ENCODE data around the gene KPNA2.
"Not testable (repeated sequence)": the region's sequence is repeated elsewhere in the genome, so short reads cannot be mapped to it uniquely, and the experiment has no call there.

The KPNA2 gene

DNA sequence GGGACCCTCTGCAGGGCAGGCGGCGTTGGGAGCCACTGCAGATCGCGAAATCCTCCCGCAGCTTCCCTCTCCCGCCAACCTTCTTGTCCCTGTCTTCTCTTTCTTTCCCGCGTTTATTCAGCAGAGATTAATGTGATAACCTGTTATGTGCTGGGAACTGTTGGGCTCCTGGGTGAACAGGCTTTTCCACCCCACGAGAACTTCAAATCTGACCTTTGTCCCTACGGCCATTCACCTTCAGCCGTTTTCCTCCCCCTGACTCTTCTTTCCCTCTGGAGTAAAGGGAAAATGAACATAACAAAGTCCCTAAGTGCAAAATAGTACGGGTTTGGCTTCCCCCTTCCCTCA, 15.2 kb upstream of the KPNA2 start:
- DNase-seq: no peak

DNA sequence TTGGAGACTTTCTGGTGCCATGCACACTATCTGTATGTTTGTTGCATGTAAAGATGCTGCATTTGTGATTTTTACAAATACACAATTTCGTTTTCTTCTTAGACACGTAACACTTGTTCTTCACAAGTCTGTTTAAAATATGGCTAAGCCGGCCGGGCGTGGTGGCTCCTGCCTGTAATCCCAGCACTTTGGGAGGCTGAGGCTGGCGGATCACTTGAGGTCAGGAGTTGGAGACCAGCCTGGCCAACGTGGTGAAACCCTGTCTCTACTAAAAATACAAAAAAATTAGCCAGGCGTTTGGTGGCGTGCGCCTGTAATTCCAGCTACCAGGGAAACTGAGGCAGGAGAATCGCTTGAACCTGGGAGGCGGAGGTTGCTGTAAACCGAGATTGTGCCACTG, 14.7 kb upstream of the KPNA2 start:
- not testable (repeated sequence) for DNase-seq

DNA sequence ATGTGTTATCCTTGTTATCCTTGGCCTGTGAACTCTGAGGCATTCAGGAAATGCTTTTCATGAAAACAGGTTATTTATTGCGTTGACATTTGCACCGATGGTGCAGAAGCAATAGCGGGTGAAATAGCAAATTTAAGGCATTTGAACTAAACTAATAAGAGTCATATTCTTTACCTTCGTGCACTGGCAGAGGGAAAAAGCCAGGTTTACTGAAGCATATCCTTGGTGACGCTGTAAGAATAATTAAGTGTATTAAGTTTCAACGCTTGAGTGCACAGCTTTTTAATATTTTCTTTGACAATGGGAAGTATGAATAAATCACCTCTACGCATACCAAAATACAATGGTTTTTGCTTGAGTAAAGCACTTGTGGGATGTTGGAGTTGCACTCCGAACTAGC, 13.6 kb upstream of the KPNA2 start:
- no peak for DNase-seq

DNA sequence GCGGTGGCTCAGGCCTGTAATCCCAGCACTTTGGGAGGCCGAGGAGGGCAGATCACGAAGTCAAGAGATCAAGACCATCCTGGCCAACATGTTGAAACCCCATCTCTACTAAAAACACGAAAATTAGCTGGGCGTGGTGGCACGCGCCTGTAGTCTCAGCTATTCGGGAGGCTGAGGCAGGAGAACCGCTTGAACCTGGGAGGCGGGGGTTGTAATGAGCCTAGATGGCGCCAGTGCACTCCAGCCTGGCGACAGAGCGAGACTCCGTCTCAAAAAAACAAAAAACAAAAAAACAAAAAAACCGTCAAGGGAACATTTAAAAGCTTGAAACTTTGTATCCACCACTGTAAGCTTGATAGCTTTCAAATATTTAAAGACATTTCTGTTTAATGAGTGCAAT, 13.0 kb upstream of the KPNA2 start:
- DNase-seq: not testable (repeated sequence)

DNA sequence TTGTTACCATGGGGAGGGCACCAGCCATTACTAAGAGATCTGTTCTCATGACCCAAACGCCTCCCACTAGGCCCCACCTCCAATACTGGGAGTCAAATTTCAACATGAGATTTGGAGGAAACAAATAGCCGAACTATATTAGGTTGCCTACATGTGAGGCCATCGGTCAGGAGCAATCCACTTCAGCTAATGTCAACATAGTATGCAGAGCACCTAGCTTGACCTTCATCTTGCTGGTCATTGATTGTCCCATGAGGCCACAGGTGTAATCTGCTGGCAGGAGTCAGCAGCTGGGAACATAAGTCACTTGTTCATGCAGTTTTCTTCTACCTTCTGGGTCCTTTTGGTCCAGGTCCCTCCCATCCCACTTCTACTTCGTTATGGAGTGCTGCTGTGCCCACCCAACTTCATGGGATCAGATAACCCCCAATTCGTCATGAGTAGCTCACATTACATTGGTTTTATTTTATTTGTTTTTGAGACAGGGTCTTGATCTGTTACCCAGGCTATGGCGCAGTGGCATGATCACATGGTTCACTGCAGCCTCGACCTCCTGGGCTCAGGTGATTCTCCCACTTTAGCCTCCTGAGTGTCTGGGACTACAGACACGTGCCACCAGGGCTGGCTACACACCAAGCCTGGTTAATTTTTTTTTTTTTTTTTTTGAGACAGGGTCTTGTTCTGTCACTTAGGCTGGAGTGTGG, 5.9 kb upstream of the KPNA2 start:
- DNase-seq: no peak

DNA sequence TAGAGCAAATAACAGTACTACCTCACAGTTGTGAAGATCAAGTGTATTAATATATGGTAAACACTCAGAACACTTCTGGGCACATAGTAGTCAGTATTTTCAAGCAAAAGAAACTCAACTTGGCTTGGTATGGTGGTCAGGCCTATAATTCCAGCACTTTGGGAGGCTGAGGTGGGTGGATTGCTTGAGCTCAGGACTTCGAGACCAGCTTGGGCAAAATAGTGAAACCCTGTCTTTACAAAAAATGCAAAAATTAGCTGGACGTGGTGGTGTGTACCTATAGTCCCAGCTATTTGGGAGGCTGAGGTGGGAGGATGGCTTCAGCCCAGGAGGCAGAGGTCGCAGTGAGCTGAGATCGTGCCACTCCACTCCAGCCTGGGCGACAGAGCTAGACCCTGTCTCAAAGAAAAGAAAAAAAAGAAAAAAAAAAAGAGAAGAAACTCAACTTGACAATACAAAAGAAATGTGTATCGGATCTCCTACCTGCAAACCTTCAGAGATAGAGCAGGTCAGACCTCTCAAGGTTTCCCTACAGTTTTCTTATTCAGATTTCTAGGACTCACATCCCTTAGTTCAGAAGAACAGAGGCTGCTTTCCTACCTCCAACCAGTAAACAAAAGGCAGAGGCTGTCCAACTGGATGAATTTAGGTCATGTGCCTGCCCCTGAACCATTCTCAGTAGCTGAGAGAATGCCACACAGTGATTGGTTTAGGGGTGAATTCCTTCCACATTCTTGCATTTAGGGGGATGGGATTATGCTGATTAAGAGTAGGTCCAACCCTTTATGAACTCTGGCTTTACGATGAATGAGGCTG, 1.7 kb upstream of the KPNA2 start:
- no peak for DNase-seq

DNA sequence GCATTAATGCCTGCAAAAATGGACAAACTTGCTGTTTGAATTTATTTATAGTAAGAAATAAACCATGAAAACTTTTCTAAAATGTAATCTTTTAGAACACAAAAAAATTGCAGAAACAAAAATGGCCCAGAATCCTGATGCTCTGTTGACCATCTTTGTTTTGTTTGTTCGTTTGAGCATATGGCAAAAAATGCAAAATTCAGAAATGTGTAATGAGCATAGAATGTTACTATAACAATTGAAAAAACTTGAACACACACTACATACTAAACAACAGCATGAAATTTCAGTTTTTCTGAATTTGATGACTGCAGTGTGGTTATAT, 1.1 kb upstream of the KPNA2 start:
- DNase-seq: no peak

DNA sequence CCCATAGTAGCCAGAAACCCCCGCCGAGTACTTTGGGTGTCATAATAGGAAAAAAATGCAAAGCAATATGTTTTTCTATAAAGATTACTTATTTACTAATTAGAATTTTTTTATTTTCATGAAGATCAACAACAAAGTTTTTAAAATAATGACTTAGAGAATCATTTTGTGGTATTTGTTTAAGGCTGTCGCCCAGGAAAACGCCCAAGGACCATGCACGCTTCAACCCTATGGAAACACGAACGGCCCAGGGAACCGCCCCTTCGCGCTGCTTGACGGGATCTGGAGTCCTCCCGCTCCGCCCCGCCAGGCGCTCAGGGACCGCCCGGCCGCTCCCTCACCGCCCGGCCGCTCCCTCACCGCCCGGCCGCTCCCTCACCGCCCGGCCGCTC, 408 bp upstream of the KPNA2 start:
- DNase-seq: peak; percentile 93 to 95

DNA sequence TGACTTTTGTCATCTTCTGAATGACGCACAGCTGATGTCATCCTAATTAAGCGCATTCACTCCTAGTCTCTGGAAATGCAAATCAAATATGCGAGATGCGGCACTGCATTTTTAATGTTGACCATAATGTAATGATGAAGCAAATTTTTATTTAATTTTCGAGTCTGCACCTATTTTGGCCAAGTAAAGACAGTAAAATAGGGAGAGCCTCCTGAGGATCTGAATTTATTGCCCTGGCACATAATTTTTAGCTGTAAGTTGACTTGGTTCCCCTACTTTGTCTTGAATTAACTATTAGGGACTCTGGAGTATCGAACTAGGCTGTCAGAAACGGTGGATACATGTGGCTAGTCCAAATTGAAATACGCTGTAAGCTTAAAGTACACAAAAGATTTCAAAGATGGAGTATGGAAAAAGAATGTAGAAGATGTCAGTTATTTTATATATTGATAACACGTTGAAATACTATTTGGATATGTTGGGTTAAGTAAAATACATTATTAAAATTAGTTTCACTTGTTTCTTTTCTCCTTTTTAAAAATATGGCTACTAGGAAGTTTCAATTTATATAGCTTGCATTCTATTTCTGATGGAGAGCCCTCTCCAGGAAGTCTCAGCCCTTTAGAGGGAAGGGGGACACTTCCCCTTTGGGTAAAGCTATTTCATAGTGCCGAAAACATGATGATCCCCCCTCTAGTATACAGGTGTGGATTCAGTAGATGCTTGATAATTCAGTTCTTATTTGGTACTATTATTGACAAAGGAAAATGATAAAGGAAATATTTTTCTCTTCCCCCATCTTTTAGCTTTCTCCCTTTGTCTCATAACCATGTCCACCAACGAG, 991 bp downstream of the KPNA2 start:
- no peak for DNase-seq

DNA sequence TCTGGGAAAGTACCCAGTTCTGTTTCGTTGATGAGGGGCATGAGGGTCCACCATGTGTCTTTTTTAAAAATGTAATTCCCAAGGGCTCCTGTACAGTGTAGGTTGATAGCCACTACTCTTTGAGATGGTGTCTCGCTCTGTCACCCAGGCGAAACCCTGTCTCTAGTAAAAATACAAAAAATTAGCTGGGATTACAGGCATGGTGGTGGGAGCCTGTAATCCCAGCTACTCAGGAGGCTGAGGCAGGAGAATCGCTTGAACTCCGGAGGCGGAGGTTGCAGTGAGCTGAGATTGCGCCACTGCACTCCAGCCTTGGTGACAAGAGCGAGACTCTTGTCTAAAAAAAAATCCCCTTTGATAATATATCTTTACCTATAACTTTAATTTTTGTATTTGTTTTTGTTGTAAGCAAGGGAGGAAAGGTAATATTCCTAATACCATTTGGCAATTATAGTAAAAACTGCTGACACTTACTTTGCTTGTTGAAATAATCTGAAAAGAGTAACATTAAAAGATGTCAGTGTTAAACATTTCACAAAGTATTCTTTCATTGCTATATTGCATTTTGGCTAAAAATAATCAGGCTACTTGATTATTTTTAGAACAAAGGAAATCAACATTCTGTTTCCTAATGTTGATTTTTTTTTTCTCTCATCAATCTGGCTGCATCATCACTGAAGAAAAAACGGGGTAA, 11.8 kb downstream of the KPNA2 start:
- DNase-seq: no peak

DNA sequence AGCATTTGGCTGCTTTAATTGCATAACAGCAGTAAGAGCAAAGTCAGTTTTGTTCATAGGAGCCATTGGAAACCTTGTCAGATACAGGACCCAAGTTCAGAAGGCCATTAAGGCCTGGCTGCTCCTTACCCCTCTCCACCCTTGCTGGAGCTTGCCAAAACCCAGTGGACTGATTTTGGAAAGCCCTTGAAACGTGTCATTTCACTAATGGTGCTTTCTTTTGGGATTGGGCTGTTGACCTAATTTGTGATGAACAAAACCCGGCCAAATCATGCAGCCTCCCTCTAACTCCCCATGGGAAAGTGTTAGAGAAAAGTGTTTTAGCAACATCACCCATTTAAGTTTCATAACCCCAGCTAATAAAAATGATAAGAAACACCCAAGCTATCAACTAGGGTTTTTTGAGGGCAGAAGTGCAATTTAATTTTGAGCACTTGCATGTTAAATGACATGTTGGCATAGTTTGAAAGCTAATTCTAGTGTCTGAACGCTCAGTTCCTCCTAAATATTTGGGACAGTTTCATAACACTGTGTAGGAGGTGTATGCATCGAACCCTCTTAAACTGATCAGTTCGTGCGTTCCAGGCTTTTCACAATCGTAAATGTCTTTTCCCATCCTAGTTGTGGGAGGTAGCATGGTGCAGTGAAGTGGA, 12.5 kb downstream of the KPNA2 start:
- DNase-seq: not testable (repeated sequence)

DNA sequence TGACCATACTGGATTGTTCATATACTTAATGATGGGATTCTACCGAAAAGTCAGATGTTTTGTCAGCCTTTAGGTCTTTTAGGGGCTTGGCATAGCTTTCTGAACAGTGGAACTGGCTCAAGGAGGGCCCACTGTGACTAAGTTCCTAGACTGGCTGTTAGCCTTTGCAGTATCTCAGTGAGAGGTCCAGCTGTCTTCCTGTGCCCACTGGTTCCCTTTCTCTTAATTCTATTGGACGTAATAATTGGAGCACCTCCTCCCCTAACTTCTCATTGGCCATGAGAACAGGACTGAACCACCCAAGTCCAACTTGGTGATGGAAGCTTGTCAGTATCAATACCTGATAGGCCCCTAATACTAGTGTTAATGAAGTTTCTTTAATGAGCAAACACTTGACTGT, 13.5 kb downstream of the KPNA2 start:
- no peak for DNase-seq

DNA sequence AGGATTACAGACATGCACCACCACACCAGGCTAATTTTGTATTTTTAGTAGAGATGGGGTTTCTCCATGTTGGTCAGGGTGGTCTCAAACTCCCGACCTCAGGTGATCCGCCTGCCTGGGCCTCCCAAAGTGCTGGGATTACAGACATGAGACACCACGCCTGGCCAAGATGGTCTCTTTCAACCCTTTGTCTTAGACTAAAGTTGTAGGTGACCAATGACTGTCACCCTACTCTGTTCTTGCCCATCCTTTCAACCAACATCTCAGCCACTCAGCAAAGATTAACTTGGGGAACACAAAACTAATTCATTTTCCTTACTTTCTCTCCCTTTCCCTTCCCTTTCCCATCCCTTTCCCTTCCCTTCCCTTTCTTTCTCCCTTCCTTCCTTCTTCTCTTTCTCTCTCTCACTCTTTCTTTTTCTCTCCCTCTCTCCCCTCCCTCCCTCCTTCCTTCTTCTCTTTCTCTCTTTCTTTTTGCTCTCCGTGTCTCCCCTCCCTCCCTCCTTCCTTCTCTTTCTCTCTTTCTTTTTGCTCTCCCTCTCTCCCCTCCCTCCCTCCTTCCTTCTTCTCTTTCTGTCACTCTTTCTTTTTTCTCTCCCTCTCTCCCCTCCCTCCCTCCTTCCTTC, 14.4 kb downstream of the KPNA2 start:
- DNase-seq: not testable (repeated sequence)

DNA sequence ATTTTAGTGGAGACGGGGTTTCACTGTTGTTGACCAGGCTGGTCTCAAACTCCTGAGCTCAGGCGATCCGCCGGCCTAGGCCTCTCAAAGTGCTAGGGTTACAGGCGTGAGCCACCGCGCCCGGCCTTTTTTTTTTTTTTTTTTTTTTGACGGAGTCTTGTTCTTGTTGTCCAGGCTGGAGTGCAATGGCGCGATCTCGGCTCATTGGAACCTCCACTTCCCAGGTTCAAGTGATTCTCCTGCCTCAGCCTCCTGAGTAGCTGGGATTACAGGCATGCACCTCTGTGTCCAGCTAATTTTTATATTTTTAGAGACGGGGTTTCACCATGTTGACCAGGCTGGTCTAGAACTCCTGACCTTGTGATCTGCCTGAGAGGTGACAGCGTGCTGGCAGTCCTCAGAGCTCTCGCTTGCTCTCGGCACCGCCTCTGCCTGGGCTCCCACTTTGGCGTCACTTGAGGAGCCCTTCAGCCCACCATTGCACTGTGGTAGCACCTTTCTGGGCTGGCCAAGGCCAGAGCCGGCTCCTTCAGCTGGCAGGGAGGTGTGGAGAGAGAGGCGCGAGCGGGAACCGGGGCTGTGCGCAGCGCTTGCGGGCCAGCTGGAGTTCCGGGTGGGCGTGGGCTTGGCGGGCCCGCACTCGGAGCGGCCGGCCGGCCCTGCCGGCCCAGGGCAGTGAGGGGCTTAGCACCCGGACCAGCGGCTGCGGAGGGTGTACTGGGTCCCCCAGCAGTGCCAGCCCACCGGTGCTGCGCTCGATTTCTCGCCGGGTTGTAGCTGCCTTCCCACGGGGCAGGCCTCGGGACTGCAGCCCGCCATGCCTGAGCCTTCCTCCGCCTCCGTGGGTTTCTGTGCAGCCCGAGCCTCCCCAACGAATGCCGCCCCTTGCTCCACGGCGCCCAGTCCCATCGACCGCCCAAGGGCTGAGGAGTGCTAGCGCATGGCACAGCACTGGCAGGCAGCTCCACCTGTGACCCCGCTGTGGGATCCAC, 16.1 kb downstream of the KPNA2 start:
- not testable (repeated sequence) for DNase-seq

DNA sequence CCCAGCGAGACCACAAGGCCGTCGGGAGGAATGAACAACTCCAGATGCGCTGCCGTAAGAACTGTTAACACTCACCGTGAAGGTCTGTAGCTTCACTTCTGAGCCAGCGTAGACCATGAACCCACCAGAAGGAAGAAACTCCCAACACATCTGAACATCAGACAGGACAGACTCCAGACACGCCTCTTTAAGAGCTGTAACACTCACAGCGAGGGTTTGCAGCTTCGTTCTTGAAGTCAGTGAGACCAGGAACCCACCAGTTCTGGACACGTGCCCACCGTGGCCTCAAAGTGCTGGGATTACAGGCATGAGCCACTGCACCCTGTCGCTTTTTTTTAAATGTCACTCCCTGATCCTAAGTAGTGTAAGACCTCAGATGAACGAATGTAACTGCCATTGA, 17.3 kb downstream of the KPNA2 start:
- DNase-seq: no peak

DNA sequence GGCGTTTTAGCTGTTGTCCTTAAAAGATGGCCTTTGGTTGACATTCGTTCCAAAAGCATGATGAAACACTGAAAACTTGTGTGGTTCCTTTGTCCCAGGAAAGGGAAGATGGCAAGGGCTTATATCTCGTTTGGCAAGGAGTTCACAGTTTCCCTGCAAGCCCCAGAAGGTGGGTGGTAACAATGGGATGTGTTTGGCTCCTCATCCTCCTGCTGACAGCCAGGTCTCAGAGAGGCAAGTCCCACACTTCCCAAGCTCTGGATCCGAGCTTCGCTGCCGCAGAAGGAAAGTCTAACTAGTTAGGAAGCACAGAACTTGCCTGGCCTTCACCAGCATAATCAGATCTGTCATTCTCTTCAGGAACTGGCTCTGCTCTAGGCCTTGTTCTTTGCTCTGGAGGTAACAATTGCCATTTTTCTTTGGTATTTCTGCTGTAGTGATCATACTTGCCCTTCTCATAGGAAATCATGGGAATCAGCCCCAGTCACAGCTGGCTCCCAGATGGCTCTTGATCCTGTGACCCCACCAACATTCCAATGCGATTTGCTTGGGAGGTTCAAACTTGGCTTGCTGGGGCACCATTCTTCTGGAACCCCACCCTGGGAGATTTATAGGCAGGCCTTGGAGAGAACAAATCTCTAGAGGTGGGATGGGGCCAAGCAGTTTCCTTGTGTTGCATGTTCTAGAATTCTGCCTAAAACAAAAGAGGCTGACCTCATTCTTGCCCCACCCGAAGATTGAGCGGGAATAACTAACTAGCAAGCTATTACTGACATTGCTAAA, 17.9 kb downstream of the KPNA2 start:
- no peak for DNase-seq

DNA sequence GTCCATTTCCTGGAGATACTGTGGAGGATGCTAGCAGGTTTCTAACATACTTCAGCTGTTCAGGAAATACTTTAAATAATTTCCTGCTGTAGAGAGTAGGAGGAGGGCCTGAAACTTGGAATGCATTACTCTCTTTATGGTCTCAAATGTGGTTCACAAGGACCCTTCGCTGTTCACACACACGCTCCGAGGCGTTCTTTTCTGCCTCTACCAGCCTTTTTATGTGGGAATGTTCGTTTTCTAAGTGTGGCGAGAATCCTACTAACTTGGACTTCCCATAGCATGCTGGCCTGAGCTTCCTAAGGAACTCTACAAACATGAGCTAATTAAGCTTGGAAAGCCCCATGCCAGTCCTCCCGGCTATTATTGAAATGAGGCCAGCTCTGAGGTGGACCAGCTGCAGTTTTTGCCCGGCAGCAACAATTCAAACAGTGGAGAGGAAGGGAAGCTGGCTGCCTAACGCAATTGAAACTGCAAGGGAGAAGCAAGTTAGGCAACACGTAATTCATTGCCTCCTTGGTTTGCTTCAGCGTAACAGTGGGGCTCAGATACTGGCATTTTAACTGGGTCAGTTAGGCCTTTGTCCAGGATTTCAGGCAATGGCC, 18.9 kb downstream of the KPNA2 start:
- no peak for DNase-seq

DNA sequence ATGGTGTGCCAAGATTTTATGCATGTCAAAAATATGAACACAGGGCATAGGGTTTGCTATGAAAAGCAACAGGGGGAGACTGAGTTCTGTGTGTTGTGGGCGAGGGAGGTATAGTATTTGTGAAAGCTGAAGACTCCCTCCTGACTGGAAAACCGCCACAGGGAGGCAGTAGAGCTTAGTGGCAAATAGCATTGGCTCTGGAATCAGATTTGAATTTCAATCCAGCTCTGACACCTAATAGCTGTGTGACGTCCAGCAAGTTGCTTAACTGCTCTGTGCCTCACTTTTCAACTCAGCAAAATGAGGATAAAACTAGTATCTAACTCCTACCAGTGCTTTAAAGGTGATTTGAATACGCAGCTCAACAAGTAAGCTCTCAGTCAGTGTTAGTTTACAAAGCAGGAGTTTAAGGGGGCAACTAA, 22.0 kb downstream of the KPNA2 start:
- DNase-seq: peak; percentile 45 to 51

DNA sequence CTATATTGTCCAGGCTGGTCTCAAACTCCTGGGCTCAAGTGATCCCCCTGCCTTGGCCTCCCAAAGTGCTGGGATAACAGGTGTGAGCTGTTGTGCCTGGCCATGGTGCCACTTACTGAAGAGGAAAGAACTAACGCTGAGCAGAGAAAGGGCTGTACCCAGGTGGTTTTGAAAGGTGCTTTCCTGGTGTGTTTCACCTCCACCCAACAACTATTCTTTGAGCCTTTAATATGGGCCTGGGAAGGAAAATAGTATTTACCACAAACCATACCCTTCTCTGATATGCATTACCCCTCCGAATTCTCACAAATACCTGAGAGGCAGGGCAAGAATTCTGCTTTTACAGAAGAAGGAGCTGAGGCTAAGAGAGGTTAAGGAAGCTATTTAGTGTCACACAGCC, 24.8 kb downstream of the KPNA2 start:
- no peak for DNase-seq
